ENCODE data around the gene TMEM61.
"Not testable (repeated sequence)": the region's sequence is repeated elsewhere in the genome, so short reads cannot be mapped to it uniquely, and the experiment has no call there.

Gene TMEM61

GRCh38 chr1:54962612-54963395 lies 17.6 kb upstream of the TMEM61 start:
- DNase-seq, result no peak

- DNase-seq, result not testable (repeated sequence)
Measured at GRCh38 chr1:54963829-54964228, 16.6 kb upstream of the TMEM61 start.

- DNase-seq, result no peak
Measured at GRCh38 chr1:54965624-54966340, 14.6 kb upstream of the TMEM61 start.

- DNase-seq, result no peak
Measured at GRCh38 chr1:54967372-54967771, 13.1 kb upstream of the TMEM61 start.

- DNase-seq, result peak; percentile 4
Measured at GRCh38 chr1:54968551-54968950, 11.9 kb upstream of the TMEM61 start.

GRCh38 chr1:54969879-54970278 lies 10.5 kb upstream of the TMEM61 start:
- no peak for DNase-seq

GRCh38 chr1:54970901-54971300 lies 9.5 kb upstream of the TMEM61 start:
- no peak for DNase-seq

GRCh38 chr1:54971317-54971791 lies 9.1 kb upstream of the TMEM61 start:
- DNase-seq, result no peak

- no peak for DNase-seq
Measured at GRCh38 chr1:54972436-54972835, 8.0 kb upstream of the TMEM61 start.

GRCh38 chr1:54973205-54973921 lies 7.1 kb upstream of the TMEM61 start:
- DNase-seq, result no peak

- peak; percentile 32 for DNase-seq
Measured at GRCh38 chr1:54975356-54976108, 4.9 kb upstream of the TMEM61 start.

- DNase-seq, result peak; percentile 14
Measured at GRCh38 chr1:54976747-54977146, 3.7 kb upstream of the TMEM61 start.

GRCh38 chr1:54977533-54978297 lies 2.7 kb upstream of the TMEM61 start:
- DNase-seq, result no peak

- DNase-seq, result no peak
Measured at GRCh38 chr1:54978528-54979326, 1.7 kb upstream of the TMEM61 start.

- DNase-seq, result no peak
Measured at GRCh38 chr1:54979327-54979891, 1.0 kb upstream of the TMEM61 start.

- DNase-seq, result no peak
Measured at GRCh38 chr1:54980046-54980527, 341 bp upstream of the TMEM61 start.

GRCh38 chr1:54981466-54981865 lies 1.0 kb downstream of the TMEM61 start:
- no peak for DNase-seq

- DNase-seq, result peak; percentile 86
Measured at GRCh38 chr1:54982739-54983138, 2.3 kb downstream of the TMEM61 start.

GRCh38 chr1:54984131-54984842 lies 3.9 kb downstream of the TMEM61 start:
- no peak for DNase-seq

GRCh38 chr1:54985556-54985955 lies 5.1 kb downstream of the TMEM61 start:
- DNase-seq, result no peak
